ENCODE data around the gene POFUT2. TPM values are rescaled to one million over a fixed set of nuclear protein-coding genes. Genes with fewer than 3 reads are reported as not detected.

The POFUT2 gene
- total RNA-seq, 2 experiments from 2014 or later = 17.0 to 20.5 TPM

- ChIA-PET POLR2A (no interaction called here), CTCF (ENCODE audit: unreplicated experiment) (no interaction called here)
- no peaks in the 10 kb centered on the region for H3K9me3 ChIP-seq (ENCODE audit: low read length)
- H3K9me2 ChIP-seq (ENCODE audit: insufficient read depth, low read length) = no peaks in the 10 kb centered on the region
- no peak for DNase-seq (ENCODE audit: low spot score)
- intact Hi-C loops (cut with micrococcal nuclease; ENCODE audit: unreplicated experiment) = no loop called here
- H3K4me1 ChIP-seq (ENCODE audit: insufficient read depth, low read length, poor library complexity, severe bottlenecking) = no peaks in the 10 kb centered on the region
- H3K4me2 ChIP-seq (ENCODE audit: low read length) = no peak overlapping the region
- H3K79me2 ChIP-seq (ENCODE audit: insufficient read depth, low read depth, low read length) = no peaks in the 10 kb centered on the region
- H4K20me1 ChIP-seq (ENCODE audit: insufficient read depth, low read length) = no peaks in the 10 kb centered on the region
- no peak overlapping the region for H3K27ac ChIP-seq (ENCODE audit: low read depth, low read length, poor library complexity, severe bottlenecking)
- BruUV-seq (replicated peaks) = no TSS peak
- H3K4me3 ChIP-seq (ENCODE audit: low read depth, low read length, poor library complexity, severe bottlenecking) = no peak overlapping the region
- H3K36me3 ChIP-seq (ENCODE audit: insufficient read depth, low read length) = peaks cover 18% of the 10 kb centered on the region; the same call in 1 of the 2 replicates
- H2AFZ ChIP-seq (ENCODE audit: low read length) = no peak overlapping the region
- no peak for TF ChIP-seq EZH2phosphoT487 (IDR thresholded peaks at IDR 0.05; ENCODE audit: borderline replicate concordance, low read depth, low read length)
- no peak for TF ChIP-seq CTCF (conservative IDR thresholded peaks at IDR 0.05; ENCODE audit: low read length)
Measured at GRCh38 chr21:45283611-45284455, 3.9 kb downstream of the POFUT2 start.

- no TSS peak for BruUV-seq (replicated peaks)
- H3K36me3 ChIP-seq (ENCODE audit: insufficient read depth, low read length) = peaks cover 18% of the 10 kb centered on the region; the same call in 1 of the 2 replicates
- intact Hi-C loops (cut with micrococcal nuclease; ENCODE audit: unreplicated experiment) = no loop called here
- ChIA-PET POLR2A (no interaction called here), CTCF (ENCODE audit: unreplicated experiment) (no interaction called here)
- H3K27ac ChIP-seq (ENCODE audit: low read depth, low read length, poor library complexity, severe bottlenecking) = no peak overlapping the region
- H3K9me2 ChIP-seq (ENCODE audit: insufficient read depth, low read length) = no peaks in the 10 kb centered on the region
- DNase-seq (ENCODE audit: low spot score) = no peak
- no peaks in the 10 kb centered on the region for H3K79me2 ChIP-seq (ENCODE audit: insufficient read depth, low read depth, low read length)
- H2AFZ ChIP-seq (ENCODE audit: low read length) = no peak overlapping the region
- no peaks in the 10 kb centered on the region for H3K9me3 ChIP-seq (ENCODE audit: low read length)
- TF ChIP-seq CTCF (conservative IDR thresholded peaks at IDR 0.05; ENCODE audit: low read length) (no peak), EZH2phosphoT487 (IDR thresholded peaks at IDR 0.05; ENCODE audit: borderline replicate concordance, low read depth, low read length) (no peak)
- H3K4me3 ChIP-seq (ENCODE audit: low read depth, low read length, poor library complexity, severe bottlenecking) = no peak overlapping the region
- no peaks in the 10 kb centered on the region for H4K20me1 ChIP-seq (ENCODE audit: insufficient read depth, low read length)
- H3K4me2 ChIP-seq (ENCODE audit: low read length) = no peak overlapping the region
- H3K4me1 ChIP-seq (ENCODE audit: insufficient read depth, low read length, poor library complexity, severe bottlenecking) = no peaks in the 10 kb centered on the region
Measured at GRCh38 chr21:45283035-45283610, 4.6 kb downstream of the POFUT2 start.
